Stimulated activated CD8-positive, alpha-beta memory T cell treated with anti-CD3 and anti-CD28 coated beads, Interleukin-4, amount 100 ng/mL, for 1 hour (primary cell): ENCODE results near the gene ITGA2.

Experiments
- DNase-seq, 2 donors: peaks; one replicate each; pipeline ENCODE4 v3.0.0-alpha.2; 2020; ENCODE audit warnings: low read depth in 2 of 2, low spot score in 1 of 2

ITGA2 gene

GRCh38 chr5:53052499-53052898, 63.3 kb downstream of the ITGA2 start:
- no peak for DNase-seq

GRCh38 chr5:53053364-53053763, 64.2 kb downstream of the ITGA2 start:
- DNase-seq: no peak

- DNase-seq: no peak
Observed at GRCh38 chr5:53055365-53055764, 66.2 kb downstream of the ITGA2 start.

- DNase-seq: no peak
Observed at GRCh38 chr5:53059281-53059680, 70.1 kb downstream of the ITGA2 start.

GRCh38 chr5:53063176-53063575, 74.0 kb downstream of the ITGA2 start:
- DNase-seq: no peak

- DNase-seq: no peak
Observed at GRCh38 chr5:53063791-53064190, 74.6 kb downstream of the ITGA2 start.

- no peak for DNase-seq
Observed at GRCh38 chr5:53066088-53066487, 76.9 kb downstream of the ITGA2 start.

GRCh38 chr5:53067641-53068040, 78.5 kb downstream of the ITGA2 start:
- DNase-seq: no peak

- no peak for DNase-seq
Observed at GRCh38 chr5:53068291-53068836, 79.2 kb downstream of the ITGA2 start.

GRCh38 chr5:53069626-53070025, 80.5 kb downstream of the ITGA2 start:
- DNase-seq: no peak

- no peak for DNase-seq
Observed at GRCh38 chr5:53071298-53071697, 82.1 kb downstream of the ITGA2 start.

GRCh38 chr5:53071738-53072137, 82.6 kb downstream of the ITGA2 start:
- DNase-seq: no peak

- no peak for DNase-seq
Observed at GRCh38 chr5:53073348-53073747, 84.2 kb downstream of the ITGA2 start.

GRCh38 chr5:53076014-53076583, 86.9 kb downstream of the ITGA2 start:
- DNase-seq: no peak

- no peak for DNase-seq
Observed at GRCh38 chr5:53080271-53080670, 91.1 kb downstream of the ITGA2 start.

GRCh38 chr5:53083927-53084326, 94.8 kb downstream of the ITGA2 start:
- DNase-seq: no peak

- DNase-seq: no peak
Observed at GRCh38 chr5:53084546-53085255, 95.5 kb downstream of the ITGA2 start.

GRCh38 chr5:53087171-53087570, 98.0 kb downstream of the ITGA2 start:
- no peak for DNase-seq

GRCh38 chr5:53087621-53088121, 98.5 kb downstream of the ITGA2 start:
- DNase-seq: no peak

GRCh38 chr5:53089481-53089991, 100.4 kb downstream of the ITGA2 start:
- no peak for DNase-seq

GRCh38 chr5:53090229-53090628, 101.1 kb downstream of the ITGA2 start:
- no peak for DNase-seq

- no peak for DNase-seq
Observed at GRCh38 chr5:53091289-53091688, 102.1 kb downstream of the ITGA2 start.
